Measurements from ENCODE around the gene THAP11. TPM values are rescaled to one million over a fixed set of nuclear protein-coding genes. Genes with fewer than 3 reads are reported as not detected.

Gene THAP11
- total and polyA plus RNA-seq, 2 of the 4 experiments (the other 2 are of a cell fraction), result 13.3 to 14.5 TPM

- Histone ChIP-seq H3K79me1 (ENCODE audit: low read depth in 1 of 2, low read length in 2 of 2) (peaks cover 18 to 33% of the 10 kb centered on the region in 2 experiments), H4K5ac (ENCODE audit: low read depth, low read length) (no peak overlapping the region), H3K4ac (ENCODE audit: low read depth, low read length) (no peak overlapping the region), H3K56ac (ENCODE audit: extremely low read depth, insufficient read depth, low read length) (no peak overlapping the region), H2BK20ac (ENCODE audit: low read depth, low read length) (no peak overlapping the region), H3K4me3 (ENCODE audit: insufficient read depth, low read depth, low read length) (no peak overlapping the region), H4K8ac (ENCODE audit: low read depth in 2 of 2, low read length in 2 of 2) (no peak overlapping the region), H3K27ac (ENCODE audit: insufficient read depth, low read length) (no peak overlapping the region), H3K27me3 (ENCODE audit: control insufficient read depth, insufficient read depth, low read length) (no peaks in the 10 kb centered on the region), H2AK5ac (ENCODE audit: low read depth, low read length) (no peak overlapping the region), H2BK15ac (ENCODE audit: low read depth, low read length) (no peak overlapping the region), H3K23ac (ENCODE audit: low read depth, low read length) (no peak overlapping the region), H3K14ac (replicated peaks; ENCODE audit: low read depth, low read length) (no peak overlapping the region), H3K9ac (ENCODE audit: low read depth, low read length) (no peak overlapping the region), H2AFZ (replicated peaks; ENCODE audit: low read length, poor library complexity) (no peak overlapping the region), H2BK5ac (ENCODE audit: low read depth, low read length, poor library complexity, severe bottlenecking) (no peak overlapping the region), H4K91ac (ENCODE audit: insufficient read depth, low read depth, low read length) (no peak overlapping the region), H3K9me1 (ENCODE audit: insufficient read depth, low read length) (peaks cover 9% of the 10 kb centered on the region; the same call in 1 of the 2 replicates), H3K4me1 (ENCODE audit: control insufficient read depth, insufficient read depth, low read length) (peaks cover 4% of the 10 kb centered on the region; the same call in 1 of the 2 replicates), H3K4me2 (ENCODE audit: low read depth, low read length) (no peak overlapping the region), H4K20me1 (ENCODE audit: insufficient read depth, low read length) (peaks cover 53% of the 10 kb centered on the region), H3K36me3 (ENCODE audit: control insufficient read depth, insufficient read depth, low read length) (peaks cover 83% of the 10 kb centered on the region), H3K18ac (ENCODE audit: low read depth, low read length) (no peak overlapping the region), H3K9me3 (ENCODE audit: control insufficient read depth, insufficient read depth, low read length) (no peaks in the 10 kb centered on the region), H2BK120ac (ENCODE audit: low read depth, low read length) (no peak overlapping the region), H2AK9ac (replicated peaks; ENCODE audit: low read depth, low read length, poor library complexity) (no peak overlapping the region)
- ATAC-seq (ENCODE audit: low read depth), result no peak
- POLR2A ChIA-PET (ENCODE audit: unreplicated experiment), result no interaction called here
- no TSS peak for BruUV-seq (replicated peaks)
- DNase-seq, result no peak
- TF ChIP-seq NFE2L2 (IDR thresholded peaks at IDR 0.05; ENCODE audit: low read depth, low read length), result no peak
- TF ChIP-seq CHD1 (IDR thresholded peaks at IDR 0.05; ENCODE audit: low read depth, low read length), result no peak
- dilution Hi-C loops (cut with HindIII; ENCODE audit: low sequenced_read_pairs, unreplicated experiment), result no loop called here
- CTCF ChIA-PET, result interaction anchor here (0.9 kb wide), 1 partner anchor 8 kb away, joined by 3 read pairs; no protein-coding TSS in a partner anchor
- intact Hi-C loops (cut with micrococcal nuclease), result no loop called here
- WGBS, 2 experiments (ENCODE audit: extremely low coverage in 2 of 2, insufficient read length in 1 of 2), result no CpG with 5 or more reads among the region's 5 CpGs
- in situ Hi-C loops (cut with MboI; ENCODE audit: low sequenced_read_pairs), result no loop called here
Measured at GRCh38 chr16:67879936-67880335, 37.8 kb downstream of the THAP11 start.
